Fibroblast of skin of left quadriceps (primary cell): ENCODE results near the gene GMDS.

Source experiments
- DNase-seq, 2 experiments: peaks; one replicate each; pipeline ENCODE4 v3.0.0-alpha.2; 2013; ENCODE audit warnings: low read depth in 2 of 2

The GMDS gene

GRCh38 chr6:1625794-1626435 lies 619.5 kb downstream of the GMDS start:
- DNase-seq: no peak

DNA sequence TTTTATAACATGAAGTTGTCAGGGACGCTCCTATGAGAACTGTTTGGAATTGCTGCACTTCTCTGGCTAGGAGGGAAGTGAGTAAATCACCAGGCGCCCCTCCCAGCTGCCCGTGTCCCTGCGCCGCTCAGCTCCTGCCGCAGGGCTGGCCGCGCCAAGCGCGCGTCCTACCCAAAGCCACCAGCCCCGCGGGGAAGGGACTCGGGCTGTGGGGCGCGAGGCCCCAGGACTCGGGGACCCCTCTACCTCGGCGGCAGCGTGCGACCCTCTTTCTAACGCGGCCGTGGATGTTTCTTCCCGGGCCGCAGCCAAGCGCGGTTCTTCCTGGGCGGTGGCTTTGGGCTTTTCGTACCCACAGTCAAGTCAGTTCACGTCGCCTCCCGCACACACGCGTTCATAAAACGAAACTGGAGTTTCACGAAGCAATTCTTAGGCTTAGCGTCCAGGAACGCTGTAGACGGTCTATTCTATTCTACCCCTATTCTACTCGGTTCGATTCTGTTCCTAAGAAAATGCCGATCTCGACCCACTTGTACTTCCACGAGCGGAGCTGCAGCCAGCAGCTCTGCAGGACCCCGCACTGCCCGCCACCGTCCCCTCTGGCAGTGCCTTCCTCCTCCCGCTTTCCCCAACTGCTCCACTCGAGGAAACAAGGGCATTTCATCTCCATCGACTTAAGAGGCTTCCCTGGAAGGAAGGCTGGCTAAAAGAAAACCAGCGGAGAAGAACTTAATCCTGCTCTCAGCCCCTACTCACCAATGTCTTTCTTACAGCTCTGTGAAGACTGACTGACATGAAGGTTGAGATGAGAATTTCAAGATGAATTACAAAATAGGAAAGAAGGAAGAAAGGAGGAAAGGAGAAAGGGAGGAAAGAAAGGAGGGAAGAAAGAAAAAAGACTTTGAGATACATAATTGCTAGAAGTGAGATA lies 620.3 kb downstream of the GMDS start:
- no peak for DNase-seq

DNA sequence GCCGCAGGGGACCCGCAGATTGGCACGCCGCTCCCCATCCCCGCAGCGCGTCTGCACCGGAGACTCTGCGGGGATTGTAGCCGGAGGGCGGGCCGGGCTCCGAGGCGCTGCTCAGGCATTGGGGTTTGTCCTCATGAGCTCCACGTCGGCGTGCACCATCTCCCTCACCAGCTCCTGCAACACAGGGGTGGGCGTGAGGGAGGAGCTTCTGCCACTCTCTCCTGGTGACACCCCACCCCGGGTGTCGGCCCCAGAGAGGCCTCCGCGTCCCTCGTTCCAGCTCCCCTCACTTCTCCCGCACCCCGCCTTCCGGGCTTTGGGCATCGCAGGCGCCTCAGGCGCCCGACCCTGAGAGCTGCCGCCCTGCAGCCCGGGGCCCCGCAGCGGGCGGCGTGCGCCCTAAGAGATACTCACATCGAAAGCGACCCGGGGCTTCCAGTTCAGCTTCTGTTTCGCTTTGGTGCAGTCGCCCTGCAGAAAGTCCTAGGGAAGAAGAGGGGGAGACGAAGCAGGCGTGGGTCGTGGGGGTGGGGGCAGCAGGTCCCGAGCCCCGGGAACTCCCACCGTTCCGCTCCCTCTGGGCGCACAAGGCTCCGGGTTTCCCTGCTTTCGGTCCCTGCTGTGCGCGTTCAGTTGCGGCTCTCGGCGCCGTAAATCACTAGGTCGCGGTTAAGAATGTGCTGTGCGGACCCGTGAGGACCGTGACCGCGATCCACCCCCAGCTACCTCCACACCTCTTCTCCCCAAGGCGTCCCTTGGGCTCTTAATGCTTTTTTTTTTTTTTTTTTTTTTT lies 621.2 kb downstream of the GMDS start:
- DNase-seq: no peak

DNA sequence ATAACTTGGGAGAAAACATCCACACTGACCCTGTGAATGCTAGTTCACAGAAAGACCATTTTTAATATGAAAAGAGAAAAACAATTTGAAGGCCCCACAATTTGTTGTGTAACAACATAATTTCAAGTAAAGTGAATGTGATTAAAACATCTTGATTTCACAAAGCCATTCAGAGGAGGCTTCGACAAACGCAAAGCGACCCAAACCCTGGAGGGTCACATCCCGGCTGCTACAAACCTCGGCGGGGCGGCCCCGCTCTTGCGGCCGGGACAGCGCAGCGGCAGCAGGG lies 621.7 kb downstream of the GMDS start:
- DNase-seq: no peak

GRCh38 chr6:1622851-1623768 lies 622.3 kb downstream of the GMDS start:
- no peak for DNase-seq

GRCh38 chr6:1622220-1622850 lies 623.1 kb downstream of the GMDS start:
- no peak for DNase-seq

- no peak for DNase-seq
These were observed 624.2 kb downstream of the GMDS start for GRCh38 chr6:1621070-1621701.

DNA sequence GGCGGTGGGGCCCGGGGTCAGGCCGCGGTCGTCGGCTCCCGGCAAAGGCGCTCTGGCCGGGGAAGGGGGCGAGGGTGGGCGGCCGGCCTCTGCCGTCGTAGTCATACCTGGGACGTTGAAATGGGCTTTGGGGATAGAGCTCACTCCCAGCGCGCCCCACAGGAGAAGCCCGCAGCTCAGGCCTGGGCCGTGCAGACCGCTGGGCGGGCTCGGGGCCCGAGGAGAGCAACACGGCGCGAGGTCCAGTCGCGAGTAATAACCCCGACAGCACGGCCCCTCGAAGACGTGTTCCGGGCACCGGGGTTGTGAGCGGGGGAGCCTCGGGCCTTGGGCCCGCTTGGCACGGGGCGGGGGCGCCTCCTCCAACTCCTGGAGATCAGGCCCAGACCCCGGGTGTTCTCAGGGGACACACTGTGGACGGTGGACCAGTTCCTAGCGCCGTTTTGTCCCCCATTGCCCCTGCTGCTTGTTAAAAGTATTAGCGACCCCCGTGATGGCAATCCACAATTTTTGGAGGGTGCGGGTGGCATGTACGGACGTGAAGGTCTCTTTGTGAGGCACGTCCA lies 624.8 kb downstream of the GMDS start:
- DNase-seq: no peak

GRCh38 chr6:1619673-1620503 lies 625.5 kb downstream of the GMDS start:
- DNase-seq: no peak

- no peak for DNase-seq
These were observed 626.2 kb downstream of the GMDS start for GRCh38 chr6:1619098-1619672.

DNA sequence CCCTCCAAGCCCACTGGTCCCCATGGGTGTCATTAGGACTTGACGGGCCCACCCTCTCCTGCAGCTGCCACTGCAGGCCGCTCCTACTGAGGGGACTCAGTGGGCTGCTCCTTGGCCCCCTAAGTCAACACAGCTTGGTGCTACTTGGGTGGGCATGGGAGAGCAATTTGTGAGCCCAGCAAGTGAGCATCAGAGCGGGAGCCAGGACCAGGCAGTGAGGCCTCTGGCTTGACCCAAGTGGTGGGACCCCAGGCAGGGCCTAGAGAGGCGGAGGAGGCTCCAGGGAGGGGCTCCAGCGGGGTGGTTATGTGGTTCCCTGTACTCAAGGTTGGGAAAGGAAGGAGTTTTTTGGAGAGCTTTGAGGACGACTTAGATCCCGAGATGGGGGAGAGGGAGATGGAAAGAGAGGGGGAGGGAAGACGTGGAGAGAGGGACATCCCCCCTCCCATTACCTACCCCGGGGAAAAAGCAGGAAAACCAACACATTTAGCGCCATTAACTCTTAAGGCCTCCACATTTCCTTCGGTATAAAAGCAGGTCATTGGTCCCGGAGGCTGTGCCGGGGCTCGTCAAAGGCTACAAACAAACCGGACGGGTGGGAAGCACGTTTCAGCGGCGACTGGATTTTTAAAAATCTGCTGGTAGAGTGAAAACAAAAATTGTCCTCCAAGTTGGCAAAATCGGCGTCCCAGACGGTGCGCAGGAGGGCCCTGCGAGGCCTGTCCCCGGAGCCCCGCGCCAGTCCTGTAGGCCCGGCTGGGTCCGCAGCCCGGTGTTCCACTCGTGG lies 626.9 kb downstream of the GMDS start:
- no peak for DNase-seq

GRCh38 chr6:1617466-1618310 lies 627.7 kb downstream of the GMDS start:
- DNase-seq: no peak

- DNase-seq: no peak
These were observed 628.5 kb downstream of the GMDS start for GRCh38 chr6:1616701-1617463.

GRCh38 chr6:1615853-1616420 lies 629.5 kb downstream of the GMDS start:
- no peak for DNase-seq

DNA sequence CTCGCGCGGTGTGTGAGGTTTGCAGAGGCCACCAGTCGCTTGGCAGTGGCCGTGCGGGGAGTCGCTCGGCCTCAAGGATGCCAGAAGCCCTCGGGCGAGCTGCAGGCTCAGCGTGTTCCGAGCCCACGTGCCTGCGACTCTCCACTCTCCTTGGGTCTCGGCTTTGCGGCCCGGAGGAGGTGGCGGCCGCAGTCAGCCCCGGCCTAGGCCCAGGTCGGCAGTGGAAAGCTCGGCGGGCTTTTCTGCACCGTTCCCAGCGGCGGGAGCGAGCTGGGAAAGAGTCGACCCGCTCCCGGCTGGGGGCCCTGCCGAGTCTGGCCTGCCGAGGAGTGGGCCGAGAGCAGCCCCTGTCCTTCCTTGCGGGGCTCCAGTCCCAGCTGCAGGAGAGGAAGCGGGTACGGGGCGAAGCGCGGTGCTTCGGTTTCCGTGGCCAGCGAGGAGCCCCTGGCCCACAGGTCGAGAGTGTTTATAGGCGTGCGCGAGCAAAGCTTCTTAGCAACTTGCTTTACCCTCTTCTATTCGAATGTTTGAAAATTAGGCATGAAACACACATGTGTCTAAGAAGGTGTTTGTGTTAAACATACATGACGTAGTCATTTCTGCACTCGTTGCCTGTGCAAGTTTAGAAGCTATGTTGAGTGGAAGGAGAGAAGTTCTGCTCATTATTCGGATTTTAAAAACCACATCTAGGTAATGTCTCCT lies 630.1 kb downstream of the GMDS start:
- DNase-seq: no peak
